Fibroblast of pulmonary artery (primary cell): Measurements from ENCODE around the gene BZW1.
A peak's percentile ranks its signal among the peaks of the same experiment; 100 is the strongest.
"Not testable (repeated sequence)": the region's sequence is repeated elsewhere in the genome, so short reads cannot be mapped to it uniquely, and the experiment has no call there.

ENCODE experiments used
- DNase-seq: peaks from one replicate; pipeline ENCODE4 v3.0.0-alpha.2; 2010; ENCODE audit warnings: low read depth
- H3K4me3 ChIP-seq: replicated peaks from 2 replicates; pipeline ENCODE4 v1.5.1; 2011; ENCODE audit warnings: low read depth, mild to moderate bottlenecking, control low read depth, low read length, moderate library complexity
- CTCF ChIP-seq: IDR thresholded peaks from 2 replicates; pipeline ENCODE4 v1.5.1; 2011; ENCODE audit warnings: mild to moderate bottlenecking, control low read depth, low read length, inconsistent platforms; ENCODE audit errors: missing control alignments

Gene BZW1

DNA sequence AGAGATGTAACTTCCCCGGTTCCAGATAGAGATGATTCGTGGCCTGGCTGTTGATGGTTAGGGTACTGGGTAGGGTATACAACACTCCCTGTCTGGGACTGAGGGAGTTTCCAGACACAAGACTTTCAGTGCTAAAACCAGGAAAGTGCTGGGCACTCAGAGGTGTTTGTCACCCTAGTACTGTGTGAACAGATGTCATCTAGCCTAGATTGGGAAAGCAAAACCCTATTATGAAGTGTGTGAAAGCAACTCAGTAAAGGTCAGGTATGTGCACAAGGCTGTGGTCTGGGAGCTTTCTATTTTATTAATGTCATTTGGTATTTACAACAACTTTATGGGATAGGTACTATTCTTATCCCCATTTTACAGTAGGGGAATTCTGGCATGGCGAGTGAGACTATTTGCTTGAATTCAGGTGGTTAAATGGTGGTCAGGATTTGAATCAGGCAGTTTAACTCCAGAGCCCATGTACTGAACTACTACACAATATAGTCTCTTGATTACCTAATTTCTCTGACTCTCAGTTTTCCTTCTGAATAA, 2.6 kb downstream of the BZW1 start:
- H3K4me3 ChIP-seq = no peak overlapping the region
- no peak for TF ChIP-seq CTCF
- no peak for DNase-seq

- H3K4me3 ChIP-seq = no peak overlapping the region
- TF ChIP-seq CTCF = no peak
- DNase-seq = peak; percentile 59
These were observed 3.2 kb downstream of the BZW1 start for GRCh38 chr2:200814917-200815316.

- not testable (repeated sequence) for DNase-seq
These were observed 7.0 kb downstream of the BZW1 start for GRCh38 chr2:200818732-200819131.

GRCh38 chr2:200820573-200821234, 9.0 kb downstream of the BZW1 start:
- no peak for TF ChIP-seq CTCF
- no peak overlapping the region for H3K4me3 ChIP-seq
- DNase-seq = no peak

More at GRCh38 chr2:200818732-200819131, 7.0 kb downstream of the BZW1 start:
- H3K4me3 ChIP-seq = not testable (repeated sequence)

GRCh38 chr2:200821686-200822245, 10.1 kb downstream of the BZW1 start:
- TF ChIP-seq CTCF = no peak
- DNase-seq = no peak
- no peak overlapping the region for H3K4me3 ChIP-seq

DNA sequence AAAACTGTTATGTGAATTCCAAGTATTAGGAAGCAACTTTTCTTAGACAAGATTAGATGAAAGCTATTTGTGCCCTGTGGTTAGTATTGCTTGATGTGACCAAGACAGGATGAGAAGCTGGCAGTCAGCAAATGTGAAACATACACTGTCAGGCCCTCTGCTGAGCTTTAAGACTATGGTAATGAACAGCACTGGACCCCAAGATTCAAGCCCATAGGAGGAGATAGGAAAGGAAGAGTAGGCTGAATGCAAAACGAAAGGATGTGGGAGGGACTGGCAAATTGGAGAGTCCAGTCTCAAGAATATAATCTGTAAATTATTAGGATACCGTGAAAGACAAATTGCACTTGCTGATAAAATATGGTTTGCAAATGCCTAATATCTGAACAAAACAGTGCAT, 16.4 kb downstream of the BZW1 start:
- H3K4me3 ChIP-seq = no peak overlapping the region
- DNase-seq = no peak
- no peak for TF ChIP-seq CTCF

DNA sequence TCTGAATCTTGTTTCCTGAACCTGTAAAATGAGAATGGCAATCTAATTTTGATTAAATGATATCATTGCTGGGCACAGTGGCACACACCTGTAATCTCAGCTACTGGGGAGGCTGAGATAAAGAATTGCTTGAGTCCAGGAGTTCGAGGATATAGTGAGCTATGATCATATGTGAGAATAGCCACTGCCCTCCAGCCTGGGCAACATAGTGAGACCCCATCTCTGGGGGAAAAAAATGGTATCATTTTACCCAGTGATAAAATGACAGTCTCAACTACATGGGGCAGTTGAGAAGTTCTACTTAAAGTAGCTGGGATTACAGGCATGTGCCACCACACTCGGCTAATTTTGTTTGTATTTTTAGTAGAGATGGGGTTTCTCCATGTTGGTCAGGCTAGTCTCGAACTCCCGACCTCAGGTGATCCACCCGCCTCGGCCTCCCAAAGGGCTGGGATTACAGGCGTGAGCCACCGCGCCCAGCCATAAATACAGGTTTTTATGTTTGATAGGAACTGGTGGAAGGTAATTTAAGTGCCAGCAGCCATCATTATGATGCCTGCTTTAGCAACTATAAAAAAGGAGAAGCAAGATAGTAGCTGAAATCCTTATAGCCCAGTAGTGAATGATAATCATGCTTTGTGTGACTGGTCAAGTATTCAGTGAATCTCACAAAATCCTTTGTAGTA, 17.0 kb downstream of the BZW1 start:
- TF ChIP-seq CTCF = no peak
- DNase-seq = no peak

More for the DNA sequence above, 17.0 kb downstream of the BZW1 start:
- no peak overlapping the region for H3K4me3 ChIP-seq
